ENCODE data around the gene SLC22A1.
"Not testable (repeated sequence)": the region's sequence is repeated elsewhere in the genome, so short reads cannot be mapped to it uniquely, and the experiment has no call there.

SLC22A1 gene

DNA sequence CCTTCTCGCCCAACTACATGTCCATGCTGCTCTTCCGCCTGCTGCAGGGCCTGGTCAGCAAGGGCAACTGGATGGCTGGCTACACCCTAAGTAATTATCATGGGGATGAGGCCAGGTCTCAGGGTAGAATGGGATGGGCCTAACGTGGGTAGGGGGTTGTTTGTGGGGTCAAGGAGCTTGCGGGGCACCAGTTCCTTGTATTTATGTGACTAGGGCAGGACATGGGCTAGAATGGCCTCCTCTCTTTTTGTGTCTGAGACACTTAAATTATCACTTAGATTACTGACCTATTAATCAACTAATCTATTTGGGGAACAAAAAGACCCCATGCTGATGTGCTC lies 10.7 kb downstream of the SLC22A1 start:
- H2AFZ ChIP-seq (ENCODE audit: low read depth) = no peak overlapping the region
- no peak overlapping the region for H3K9ac ChIP-seq
- TF ChIP-seq, protein P1, sequence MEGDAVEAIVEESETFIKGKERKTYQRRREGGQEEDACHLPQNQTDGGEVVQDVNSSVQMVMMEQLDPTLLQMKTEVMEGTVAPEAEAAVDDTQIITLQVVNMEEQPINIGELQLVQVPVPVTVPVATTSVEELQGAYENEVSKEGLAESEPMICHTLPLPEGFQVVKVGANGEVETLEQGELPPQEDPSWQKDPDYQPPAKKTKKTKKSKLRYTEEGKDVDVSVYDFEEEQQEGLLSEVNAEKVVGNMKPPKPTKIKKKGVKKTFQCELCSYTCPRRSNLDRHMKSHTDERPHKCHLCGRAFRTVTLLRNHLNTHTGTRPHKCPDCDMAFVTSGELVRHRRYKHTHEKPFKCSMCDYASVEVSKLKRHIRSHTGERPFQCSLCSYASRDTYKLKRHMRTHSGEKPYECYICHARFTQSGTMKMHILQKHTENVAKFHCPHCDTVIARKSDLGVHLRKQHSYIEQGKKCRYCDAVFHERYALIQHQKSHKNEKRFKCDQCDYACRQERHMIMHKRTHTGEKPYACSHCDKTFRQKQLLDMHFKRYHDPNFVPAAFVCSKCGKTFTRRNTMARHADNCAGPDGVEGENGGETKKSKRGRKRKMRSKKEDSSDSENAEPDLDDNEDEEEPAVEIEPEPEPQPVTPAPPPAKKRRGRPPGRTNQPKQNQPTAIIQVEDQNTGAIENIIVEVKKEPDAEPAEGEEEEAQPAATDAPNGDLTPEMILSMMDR (conservative IDR thresholded peaks at IDR 0.05; ENCODE audit: low read depth, low read length) = no peak
- H4K20me1 ChIP-seq (ENCODE audit: insufficient read depth) = no peaks in the 10 kb centered on the region
- H3K79me2 ChIP-seq (ENCODE audit: insufficient read depth, low read depth) = no peaks in the 10 kb centered on the region
- no peaks in the 10 kb centered on the region for H3K27me3 ChIP-seq (ENCODE audit: insufficient read depth, low read depth)
- H3K4me1 ChIP-seq (ENCODE audit: low read depth, poor library complexity, severe bottlenecking) = no peaks in the 10 kb centered on the region
- H3K36me3 ChIP-seq (ENCODE audit: insufficient read depth) = no peaks in the 10 kb centered on the region
- H3K4me3 ChIP-seq (IDR thresholded peaks at IDR 0.05; ENCODE audit: insufficient read depth, low read depth, low read length) = no peak overlapping the region
- no peak overlapping the region for H3K27ac ChIP-seq
- H3K4me2 ChIP-seq = no peak overlapping the region

DNA sequence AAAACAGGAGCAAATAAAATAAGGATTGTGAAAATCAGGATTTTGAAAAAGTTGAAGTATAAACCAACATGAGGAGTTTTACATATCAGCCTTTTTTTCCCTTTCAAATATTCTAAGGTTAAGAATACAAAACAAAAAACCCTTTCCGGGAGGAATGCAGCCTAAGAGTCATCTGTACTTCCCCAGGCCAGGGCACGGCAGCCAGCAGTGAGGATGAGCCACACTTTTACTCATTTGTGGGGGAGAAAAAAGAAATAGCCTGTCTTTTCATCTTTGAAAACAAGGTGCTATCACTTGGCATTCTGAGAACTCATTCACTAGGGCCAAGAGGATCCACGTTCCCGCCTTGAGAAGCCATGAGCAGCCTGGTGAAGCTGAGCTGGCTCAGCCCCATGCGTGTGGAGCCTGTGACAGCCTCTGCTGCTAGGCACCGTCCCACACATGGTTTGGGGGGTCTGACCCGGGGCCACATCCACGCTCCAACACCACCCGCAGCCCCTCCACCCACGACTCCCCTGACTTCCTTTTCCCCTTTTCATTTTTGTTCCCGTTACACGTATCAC lies 11.2 kb downstream of the SLC22A1 start:
- TF ChIP-seq, protein P1 (conservative IDR thresholded peaks at IDR 0.05; ENCODE audit: low read depth, low read length) = no peak
- H3K4me2 ChIP-seq = no peak overlapping the region
- no peaks in the 10 kb centered on the region for H4K20me1 ChIP-seq (ENCODE audit: insufficient read depth)
- no peak overlapping the region for H3K4me3 ChIP-seq (IDR thresholded peaks at IDR 0.05; ENCODE audit: insufficient read depth, low read depth, low read length)
- H3K9ac ChIP-seq = no peak overlapping the region
- no peaks in the 10 kb centered on the region for H3K4me1 ChIP-seq (ENCODE audit: low read depth, poor library complexity, severe bottlenecking)
- no peak overlapping the region for H2AFZ ChIP-seq (ENCODE audit: low read depth)
- H3K27ac ChIP-seq = no peak overlapping the region
- H3K27me3 ChIP-seq (ENCODE audit: insufficient read depth, low read depth) = no peaks in the 10 kb centered on the region
- no peaks in the 10 kb centered on the region for H3K36me3 ChIP-seq (ENCODE audit: insufficient read depth)
- H3K79me2 ChIP-seq (ENCODE audit: insufficient read depth, low read depth) = no peaks in the 10 kb centered on the region

DNA sequence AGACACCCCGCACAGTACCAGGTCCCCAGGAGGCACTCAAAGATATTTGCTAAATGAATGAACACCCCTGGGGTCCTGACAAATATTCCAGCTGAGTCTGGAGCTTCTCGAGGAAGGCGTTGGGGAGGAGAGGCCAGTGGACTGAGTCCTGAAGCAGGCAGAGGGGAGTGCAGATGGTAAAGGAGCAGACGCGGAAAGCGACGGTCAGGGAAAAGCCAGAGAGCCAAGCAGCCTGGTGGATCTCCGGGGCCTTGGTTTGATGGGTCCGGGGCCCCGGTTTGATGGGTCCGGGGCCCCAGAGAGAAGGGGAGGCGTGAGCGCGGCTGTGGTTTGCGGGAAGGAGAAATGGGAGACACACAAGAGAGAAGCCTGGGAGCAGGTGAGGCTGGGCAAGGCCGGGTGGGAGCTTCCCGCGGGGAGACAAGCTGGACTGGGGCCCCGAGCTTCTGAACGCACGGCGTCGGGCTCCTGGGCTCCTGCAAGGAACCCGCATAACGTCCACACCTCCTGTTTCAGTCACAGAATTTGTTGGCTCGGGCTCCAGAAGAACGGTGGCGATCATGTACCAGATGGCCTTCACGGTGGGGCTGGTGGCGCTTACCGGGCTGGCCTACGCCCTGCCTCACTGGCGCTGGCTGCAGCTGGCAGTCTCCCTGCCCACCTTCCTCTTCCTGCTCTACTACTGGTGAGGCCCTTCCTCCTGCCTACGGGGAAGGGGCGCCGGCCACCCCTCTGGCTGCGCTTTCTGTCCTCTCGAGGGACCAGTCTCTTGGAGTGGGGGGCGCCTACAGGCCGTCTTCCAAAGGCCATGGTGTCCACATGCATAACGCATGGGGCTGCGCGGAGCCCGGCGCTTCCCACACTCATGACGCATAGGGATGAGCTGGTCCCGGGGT lies 12.1 kb downstream of the SLC22A1 start:
- Histone ChIP-seq H3K4me1 (ENCODE audit: low read depth, poor library complexity, severe bottlenecking) (peaks cover 4% of the 10 kb centered on the region), H2AFZ (ENCODE audit: low read depth) (no peak overlapping the region), H3K4me2 (no peak overlapping the region), H3K36me3 (ENCODE audit: insufficient read depth) (no peaks in the 10 kb centered on the region), H3K27me3 (ENCODE audit: insufficient read depth, low read depth) (no peaks in the 10 kb centered on the region), H3K4me3 (IDR thresholded peaks at IDR 0.05; ENCODE audit: insufficient read depth, low read depth, low read length) (no peak overlapping the region), H3K27ac (no peak overlapping the region), H3K9ac (no peak overlapping the region), H3K79me2 (ENCODE audit: insufficient read depth, low read depth) (no peaks in the 10 kb centered on the region), H4K20me1 (ENCODE audit: insufficient read depth) (no peaks in the 10 kb centered on the region)
- TF ChIP-seq, protein P1 (conservative IDR thresholded peaks at IDR 0.05; ENCODE audit: low read depth, low read length) = no peak

DNA sequence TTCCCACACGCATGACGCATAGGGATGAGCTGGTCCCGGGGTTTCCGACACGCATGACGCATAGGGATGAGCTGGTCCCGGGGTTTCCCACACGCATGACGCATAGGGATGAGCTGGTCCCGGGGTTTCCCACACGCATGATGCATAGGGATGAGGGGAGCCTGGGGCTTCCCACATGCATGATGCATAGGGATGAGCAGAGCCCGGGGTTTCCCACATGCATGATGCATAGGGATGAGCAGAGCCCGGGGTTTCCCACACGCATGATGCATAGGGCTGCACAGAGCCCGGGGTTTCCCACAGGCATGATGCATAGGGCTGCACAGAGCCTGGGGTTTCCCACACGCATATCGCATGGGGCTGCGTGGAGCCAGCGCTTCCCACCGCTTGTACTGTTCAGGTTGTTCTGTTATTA lies 12.7 kb downstream of the SLC22A1 start:
- H2AFZ ChIP-seq (ENCODE audit: low read depth); H3K79me2 ChIP-seq (ENCODE audit: insufficient read depth, low read depth); H3K4me3 ChIP-seq (IDR thresholded peaks at IDR 0.05; ENCODE audit: insufficient read depth, low read depth, low read length); H3K27ac ChIP-seq; H3K4me1 ChIP-seq (ENCODE audit: low read depth, poor library complexity, severe bottlenecking); H3K27me3 ChIP-seq (ENCODE audit: insufficient read depth, low read depth); H3K36me3 ChIP-seq (ENCODE audit: insufficient read depth); H4K20me1 ChIP-seq (ENCODE audit: insufficient read depth); H3K9ac ChIP-seq; H3K4me2 ChIP-seq: not testable (repeated sequence)
